ENCODE measurements around the gene WIZ.

DNA sequence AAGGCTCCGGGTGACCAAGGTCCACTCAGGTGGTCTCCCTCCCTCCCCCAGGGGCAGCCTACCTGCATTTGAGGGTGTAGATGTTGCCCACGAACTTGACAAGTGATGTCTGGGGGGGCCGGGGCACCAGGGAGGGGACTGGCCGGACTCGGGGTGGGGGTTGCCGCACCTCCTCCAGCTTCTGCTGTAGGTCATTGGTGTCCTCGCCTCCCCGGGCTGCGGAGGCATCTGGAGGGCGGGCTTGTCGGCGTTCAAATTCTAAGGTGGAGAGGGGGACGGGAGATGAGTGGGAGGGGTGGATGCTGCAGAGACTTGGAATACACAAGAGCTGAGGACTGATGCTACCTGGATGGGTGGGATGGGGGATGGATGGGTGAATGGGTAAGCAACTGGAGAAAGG is 25.6 kb downstream of the WIZ start:
- TF ChIP-seq, protein P1, sequence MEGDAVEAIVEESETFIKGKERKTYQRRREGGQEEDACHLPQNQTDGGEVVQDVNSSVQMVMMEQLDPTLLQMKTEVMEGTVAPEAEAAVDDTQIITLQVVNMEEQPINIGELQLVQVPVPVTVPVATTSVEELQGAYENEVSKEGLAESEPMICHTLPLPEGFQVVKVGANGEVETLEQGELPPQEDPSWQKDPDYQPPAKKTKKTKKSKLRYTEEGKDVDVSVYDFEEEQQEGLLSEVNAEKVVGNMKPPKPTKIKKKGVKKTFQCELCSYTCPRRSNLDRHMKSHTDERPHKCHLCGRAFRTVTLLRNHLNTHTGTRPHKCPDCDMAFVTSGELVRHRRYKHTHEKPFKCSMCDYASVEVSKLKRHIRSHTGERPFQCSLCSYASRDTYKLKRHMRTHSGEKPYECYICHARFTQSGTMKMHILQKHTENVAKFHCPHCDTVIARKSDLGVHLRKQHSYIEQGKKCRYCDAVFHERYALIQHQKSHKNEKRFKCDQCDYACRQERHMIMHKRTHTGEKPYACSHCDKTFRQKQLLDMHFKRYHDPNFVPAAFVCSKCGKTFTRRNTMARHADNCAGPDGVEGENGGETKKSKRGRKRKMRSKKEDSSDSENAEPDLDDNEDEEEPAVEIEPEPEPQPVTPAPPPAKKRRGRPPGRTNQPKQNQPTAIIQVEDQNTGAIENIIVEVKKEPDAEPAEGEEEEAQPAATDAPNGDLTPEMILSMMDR (IDR thresholded peaks at IDR 0.05) = no peak
- TF ChIP-seq POLR2A (IDR thresholded peaks at IDR 0.05) = no peak
